Lung (tissue), 12 donors: Measurements from ENCODE around the gene ALDH1B1. TPM values are rescaled to one million over a fixed set of nuclear protein-coding genes. Genes with fewer than 3 reads are reported as not detected.

Experiments
- ATAC-seq: fragments of 200-7000 bp; cut with Tn5 transposase; one replicate; pipeline ENCODE4 v1.9.1; 2020; ENCODE audit warnings: moderate number of reproducible peaks; ENCODE audit not compliant: insufficient read depth, low FRiP score
- DNase-seq, 3 donors: peaks; one replicate each; pipeline ENCODE4 v3.0.0-alpha.2; 2013 to 2017
- H3K27ac ChIP-seq, 2 donors: one replicate each; pipeline ENCODE4 v1.5.1; 2013; ENCODE audit warnings: mild to moderate bottlenecking in 2 of 2, moderate library complexity in 2 of 2, control low read depth in 1 of 2, inconsistent platforms in 1 of 2, low read depth in 1 of 2, low read length in 1 of 2
- H3K27me3 ChIP-seq, 3 donors: one replicate each; pipeline ENCODE4 v1.5.1; 2013; ENCODE audit warnings: low read length in 2 of 3; ENCODE audit not compliant: control insufficient read depth in 3 of 3, insufficient read depth in 3 of 3
- H3K36me3 ChIP-seq, 4 donors: one replicate each; pipeline ENCODE4 v1.5.1; 2013; ENCODE audit warnings: low read length in 4 of 4, mild to moderate bottlenecking in 1 of 4, moderate library complexity in 1 of 4; ENCODE audit not compliant: control insufficient read depth in 4 of 4, insufficient read depth in 4 of 4
- H3K4me1 ChIP-seq, 5 donors: one replicate each; pipeline ENCODE4 v1.5.1; 2013; ENCODE audit warnings: low read length in 5 of 5, mild to moderate bottlenecking in 2 of 5, moderate library complexity in 1 of 5; ENCODE audit not compliant: control insufficient read depth in 5 of 5, insufficient read depth in 5 of 5
- H3K4me3 ChIP-seq: one replicate; pipeline ENCODE4 v1.5.1; 2013; ENCODE audit warnings: mild to moderate bottlenecking, control low read depth, moderate library complexity
- H3K9ac ChIP-seq, 2 donors: one replicate each; pipeline ENCODE4 v1.5.1; 2013; ENCODE audit warnings: low read length in 2 of 2, control low read depth in 1 of 2; ENCODE audit not compliant: insufficient read depth in 1 of 2
- H3K9me3 ChIP-seq, 4 donors: one replicate each; pipeline ENCODE4 v1.5.1; 2013; ENCODE audit warnings: low read length in 3 of 4, mild to moderate bottlenecking in 1 of 4, moderate library complexity in 1 of 4; ENCODE audit not compliant: control insufficient read depth in 4 of 4, insufficient read depth in 3 of 4
- WGBS, 2 donors: extraction: QIAGEN DNeasy Blood & Tissue Kit; methylation state at CpG; one replicate each; pipeline ENCODE4 v1.1.7; 2013; 5-methylcytosine and 5-hydroxymethylcytosine counted together
- polyA plus RNA-seq, 2 donors: library from polyadenylated mRNA; stranded (reverse); fragments of 200-250 nt; gene quantifications; one replicate each; pipeline ENCODE4 v1.2.1, GENCODE V29; 2013
- total RNA-seq, 2 donors: library from RNA; depleted of rRNA in 1 of 2; stranded (reverse); fragments of >200 nt in 1 of 2; gene quantifications; one replicate each; pipeline ENCODE4 v1.2.1, GENCODE V29; 2014 to 2021
- TF ChIP-seq, protein P1 (sequence below): IDR thresholded peaks from 2 replicates; pipeline ENCODE4 v1.5.1; 2012; ENCODE audit warnings: mild to moderate bottlenecking; ENCODE audit errors: control extremely low read depth, extremely low read depth
- donor health status: control.
- donor health status: control.
- donor health status: Bipolar disorder and iron deficiency.
- donor health status: healthy.
- donor health status: DM: yes; HTN: yes; CAD: no.

The ALDH1B1 gene
- total and polyA plus RNA-seq, 4 donors: 6.4 to 21.1 (median 12.0) TPM

DNA sequence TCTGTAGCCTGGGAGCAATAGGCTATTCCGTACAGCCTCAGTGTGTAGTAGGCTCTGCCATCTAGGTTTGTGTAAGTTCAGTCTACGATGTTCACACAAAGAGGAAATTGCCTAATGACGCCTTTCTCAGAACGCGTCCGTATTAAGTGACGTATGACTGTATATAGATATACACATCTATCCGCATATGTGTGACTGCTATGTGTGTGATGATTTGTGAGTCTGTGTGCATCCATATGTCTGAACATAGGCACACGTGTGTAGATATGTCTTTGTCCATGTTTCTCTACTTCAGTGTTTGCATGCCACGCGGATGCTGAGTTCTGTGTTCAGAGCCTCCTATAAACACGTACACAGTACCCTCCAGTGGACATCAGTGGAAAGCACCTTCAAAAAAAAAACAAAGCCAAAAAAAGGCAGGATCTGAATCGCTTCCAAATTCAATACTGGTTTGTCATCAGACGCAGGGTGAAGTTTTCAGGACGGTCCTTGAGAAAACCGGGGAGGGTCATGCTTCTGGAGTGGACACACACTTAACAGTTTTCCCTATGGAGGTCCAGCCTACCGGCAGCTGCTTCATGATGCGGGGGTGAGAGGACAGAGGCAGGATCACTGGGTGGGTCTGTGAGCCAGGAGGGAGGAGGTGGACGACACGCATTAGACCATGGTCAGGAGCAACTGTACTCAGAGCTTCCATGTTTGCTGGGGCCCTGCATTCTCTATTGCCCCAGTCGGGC lies 29.5 kb upstream of the ALDH1B1 start:
- DNase-seq (peak; percentile 63 to 90 (median 88)), ATAC-seq (peak; percentile 73)
- Histone ChIP-seq H3K4me3 (no peak overlapping the region), H3K9me3 (no peaks in the 10 kb centered on the region), H3K27me3 (no peaks in the 10 kb centered on the region), H3K36me3 (no peaks in the 10 kb centered on the region), H3K4me1 (peaks cover 0 to 31% (median 14%) of the 10 kb centered on the region in 5 donors), H3K9ac (peak overlapping the region in 1 of 2 donors; percentile 11), H3K27ac (no peak overlapping the region)
- TF ChIP-seq, protein P1, sequence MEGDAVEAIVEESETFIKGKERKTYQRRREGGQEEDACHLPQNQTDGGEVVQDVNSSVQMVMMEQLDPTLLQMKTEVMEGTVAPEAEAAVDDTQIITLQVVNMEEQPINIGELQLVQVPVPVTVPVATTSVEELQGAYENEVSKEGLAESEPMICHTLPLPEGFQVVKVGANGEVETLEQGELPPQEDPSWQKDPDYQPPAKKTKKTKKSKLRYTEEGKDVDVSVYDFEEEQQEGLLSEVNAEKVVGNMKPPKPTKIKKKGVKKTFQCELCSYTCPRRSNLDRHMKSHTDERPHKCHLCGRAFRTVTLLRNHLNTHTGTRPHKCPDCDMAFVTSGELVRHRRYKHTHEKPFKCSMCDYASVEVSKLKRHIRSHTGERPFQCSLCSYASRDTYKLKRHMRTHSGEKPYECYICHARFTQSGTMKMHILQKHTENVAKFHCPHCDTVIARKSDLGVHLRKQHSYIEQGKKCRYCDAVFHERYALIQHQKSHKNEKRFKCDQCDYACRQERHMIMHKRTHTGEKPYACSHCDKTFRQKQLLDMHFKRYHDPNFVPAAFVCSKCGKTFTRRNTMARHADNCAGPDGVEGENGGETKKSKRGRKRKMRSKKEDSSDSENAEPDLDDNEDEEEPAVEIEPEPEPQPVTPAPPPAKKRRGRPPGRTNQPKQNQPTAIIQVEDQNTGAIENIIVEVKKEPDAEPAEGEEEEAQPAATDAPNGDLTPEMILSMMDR: peak; percentile 47
- WGBS, 2 donors: 20 to 29% methylated on average over 21 of the region's 21 CpGs

DNA sequence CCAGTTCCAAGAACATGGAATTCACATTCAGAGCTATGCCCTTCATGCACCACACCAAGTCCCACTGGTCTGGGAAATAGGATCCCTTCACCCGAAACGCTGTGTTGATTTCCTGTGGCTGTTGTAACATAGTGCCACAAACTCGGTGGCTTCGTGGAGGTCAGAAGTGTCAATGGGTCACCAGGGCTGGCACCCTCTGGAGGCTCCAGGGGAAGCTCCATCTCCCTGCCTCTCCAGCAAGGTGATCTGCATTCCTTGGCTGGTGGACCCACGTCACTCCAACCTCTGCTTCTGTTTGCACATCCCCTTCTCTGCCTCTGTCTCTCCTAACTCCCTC lies 28.9 kb upstream of the ALDH1B1 start:
- no peaks in the 10 kb centered on the region for H3K36me3 ChIP-seq
- 48 to 57% methylated on average over 5 of the region's 5 CpGs for WGBS, 2 donors
- TF ChIP-seq, protein P1: no peak
- no peak overlapping the region for H3K9ac ChIP-seq
- DNase-seq: no peak
- no peaks in the 10 kb centered on the region for H3K27me3 ChIP-seq
- H3K4me1 ChIP-seq: peaks cover 0 to 31% (median 14%) of the 10 kb centered on the region in 5 donors
- no peaks in the 10 kb centered on the region for H3K9me3 ChIP-seq
- H3K27ac ChIP-seq: no peak overlapping the region
- no peak overlapping the region for H3K4me3 ChIP-seq
- no peak for ATAC-seq

DNA sequence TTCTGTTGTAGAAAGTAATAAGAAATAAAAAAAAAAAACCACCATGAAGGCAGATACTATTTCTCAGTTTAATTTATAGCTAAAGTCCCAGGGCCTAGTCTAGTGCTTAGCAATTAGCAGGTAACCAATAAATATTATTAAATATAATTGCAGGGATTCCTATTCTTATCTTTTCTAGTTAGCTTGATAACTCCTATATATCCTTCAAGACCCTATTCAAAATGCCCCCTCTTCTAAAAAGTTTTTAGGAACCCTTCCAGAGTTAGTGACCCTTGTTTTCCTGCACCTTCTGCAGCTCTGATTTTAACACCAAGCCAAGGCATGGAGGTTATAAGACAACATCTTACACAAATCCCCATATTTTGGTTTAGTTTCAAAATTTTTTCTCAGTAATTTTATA lies 24.6 kb upstream of the ALDH1B1 start:
- Histone ChIP-seq H3K36me3 (no peaks in the 10 kb centered on the region), H3K27ac (no peak overlapping the region), H3K27me3 (no peaks in the 10 kb centered on the region), H3K4me1 (peaks cover 0 to 6% (median 4%) of the 10 kb centered on the region in 5 donors), H3K9me3 (peaks cover 0 to 1% (median 0%) of the 10 kb centered on the region in 4 donors), H3K4me3 (no peak overlapping the region), H3K9ac (no peak overlapping the region)
- no peak for DNase-seq
- no peak for ATAC-seq
- TF ChIP-seq, protein P1: no peak

DNA sequence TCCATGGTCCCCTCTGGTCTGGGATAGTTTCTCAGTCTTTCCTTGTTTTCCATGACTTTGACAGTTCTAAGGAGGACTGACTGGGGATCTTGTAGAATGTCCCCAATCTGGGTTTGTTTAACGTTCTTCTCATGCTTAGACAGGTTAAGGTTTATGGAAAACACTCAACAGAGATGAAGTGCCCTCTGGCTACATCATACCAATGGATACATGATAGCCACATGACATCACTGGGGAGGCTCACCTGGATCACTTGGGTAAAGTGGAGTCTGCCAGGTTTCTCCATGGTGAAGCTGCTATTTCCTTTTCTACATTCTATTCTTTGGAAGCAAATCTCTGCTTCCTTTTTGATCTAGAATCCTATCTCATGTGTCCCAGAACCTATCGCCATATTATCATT lies 23.8 kb upstream of the ALDH1B1 start:
- Histone ChIP-seq H3K27me3 (no peaks in the 10 kb centered on the region), H3K27ac (no peak overlapping the region), H3K9me3 (peaks cover 0 to 1% (median 0%) of the 10 kb centered on the region in 4 donors), H3K9ac (no peak overlapping the region), H3K4me1 (no peaks in the 10 kb centered on the region), H3K36me3 (no peaks in the 10 kb centered on the region), H3K4me3 (no peak overlapping the region)
- TF ChIP-seq, protein P1: no peak
- 70 to 89% methylated on average over 2 of the region's 2 CpGs for WGBS, 2 donors
- no peak for ATAC-seq
- DNase-seq: peak in 1 of 3 donors; percentile 1
